Cardiac muscle cell (in vitro differentiated cells and primary cell): ENCODE results near the gene PRICKLE2. TPM values are rescaled to one million over a fixed set of nuclear protein-coding genes. Genes with fewer than 3 reads are reported as not detected.

Source experiments
- DNase-seq, 2 donors: peaks; one replicate each; pipeline versions ENCODE4 v3.0.0 to v3.0.0-alpha.2; 2010 to 2017; ENCODE audit warnings: low read depth in 1 of 2, low spot score in 1 of 2
- H3K27ac ChIP-seq: fragments of 200-600 bp; sonication (generic); 2 replicates; pipeline ENCODE4 v1.5.1; 2016
- H3K27me3 ChIP-seq: fragments of 200-600 bp; sonication (generic); 2 replicates; pipeline ENCODE4 v1.6.0; 2016; ENCODE audit warnings: control low read depth
- H3K36me3 ChIP-seq: fragments of 200-600 bp; sonication (generic); 2 replicates; pipeline ENCODE4 v1.5.1; 2016; ENCODE audit warnings: control low read depth
- H3K4me1 ChIP-seq: fragments of 200-600 bp; sonication (generic); 2 replicates; pipeline ENCODE4 v1.8.1; 2017; ENCODE audit warnings: low read depth, mild to moderate bottlenecking, mixed run types
- H3K4me3 ChIP-seq: fragments of 200-600 bp; sonication (generic); 2 replicates; pipeline ENCODE4 v1.5.1; 2016; ENCODE audit warnings: mild to moderate bottlenecking
- H3K9me3 ChIP-seq: fragments of 200-600 bp; sonication (generic); 2 replicates; pipeline ENCODE4 v1.5.1; 2017; ENCODE audit warnings: low read depth, mild to moderate bottlenecking, control low read depth
- polyA plus RNA-seq: library from polyadenylated mRNA; unstranded; fragments of >200 nt; fragmentation: Nextera tagmentation; extraction: Ambion mirVana; gene quantifications from 2 replicates; pipeline ENCODE4 v1.2.1, GENCODE V29; 2016
- total RNA-seq: library from RNA; depleted of rRNA; stranded (reverse); fragments of >200 nt; gene quantifications from 2 replicates; pipeline ENCODE4 v1.2.3, GENCODE V29; 2016
- TF ChIP-seq, protein P1 (sequence below): IDR thresholded peaks from 2 replicates; pipeline ENCODE4 v1.5.1; 2012; ENCODE audit warnings: low read depth, mild to moderate bottlenecking, low read length

PRICKLE2 gene
- total and polyA plus RNA-seq, 2 experiments from 2014 or later: 4.3 to 11.7 TPM

DNA sequence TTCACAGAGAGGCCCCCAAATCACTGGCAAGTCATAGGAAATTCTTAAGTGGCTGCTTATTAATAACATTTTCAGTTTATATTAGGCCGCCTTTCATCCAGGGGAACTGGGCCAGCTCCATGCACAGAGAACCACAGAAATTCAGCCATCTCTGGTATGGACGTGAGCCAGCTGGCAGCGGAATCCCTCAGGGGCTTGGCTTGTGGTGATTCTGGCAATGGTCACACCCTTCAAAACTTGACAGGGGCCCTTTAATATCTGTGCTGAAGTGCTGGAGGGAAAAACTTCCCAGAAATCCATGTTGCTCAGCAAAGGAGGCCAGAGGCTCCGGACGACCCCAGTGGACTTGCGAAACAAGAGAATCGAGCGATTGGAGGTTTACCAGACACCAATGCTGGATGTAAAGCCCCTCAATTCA, 11.3 kb downstream of the PRICKLE2 start:
- Histone ChIP-seq H3K27me3 (no peaks in the 10 kb centered on the region), H3K36me3 (no peaks in the 10 kb centered on the region), H3K9me3 (no peaks in the 10 kb centered on the region), H3K4me3 (no peak overlapping the region), H3K27ac (no peak overlapping the region), H3K4me1 (peaks cover 18% of the 10 kb centered on the region)
- DNase-seq: peak in 1 of 2 donors; percentile 98
- TF ChIP-seq, protein P1, sequence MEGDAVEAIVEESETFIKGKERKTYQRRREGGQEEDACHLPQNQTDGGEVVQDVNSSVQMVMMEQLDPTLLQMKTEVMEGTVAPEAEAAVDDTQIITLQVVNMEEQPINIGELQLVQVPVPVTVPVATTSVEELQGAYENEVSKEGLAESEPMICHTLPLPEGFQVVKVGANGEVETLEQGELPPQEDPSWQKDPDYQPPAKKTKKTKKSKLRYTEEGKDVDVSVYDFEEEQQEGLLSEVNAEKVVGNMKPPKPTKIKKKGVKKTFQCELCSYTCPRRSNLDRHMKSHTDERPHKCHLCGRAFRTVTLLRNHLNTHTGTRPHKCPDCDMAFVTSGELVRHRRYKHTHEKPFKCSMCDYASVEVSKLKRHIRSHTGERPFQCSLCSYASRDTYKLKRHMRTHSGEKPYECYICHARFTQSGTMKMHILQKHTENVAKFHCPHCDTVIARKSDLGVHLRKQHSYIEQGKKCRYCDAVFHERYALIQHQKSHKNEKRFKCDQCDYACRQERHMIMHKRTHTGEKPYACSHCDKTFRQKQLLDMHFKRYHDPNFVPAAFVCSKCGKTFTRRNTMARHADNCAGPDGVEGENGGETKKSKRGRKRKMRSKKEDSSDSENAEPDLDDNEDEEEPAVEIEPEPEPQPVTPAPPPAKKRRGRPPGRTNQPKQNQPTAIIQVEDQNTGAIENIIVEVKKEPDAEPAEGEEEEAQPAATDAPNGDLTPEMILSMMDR: no peak

DNA sequence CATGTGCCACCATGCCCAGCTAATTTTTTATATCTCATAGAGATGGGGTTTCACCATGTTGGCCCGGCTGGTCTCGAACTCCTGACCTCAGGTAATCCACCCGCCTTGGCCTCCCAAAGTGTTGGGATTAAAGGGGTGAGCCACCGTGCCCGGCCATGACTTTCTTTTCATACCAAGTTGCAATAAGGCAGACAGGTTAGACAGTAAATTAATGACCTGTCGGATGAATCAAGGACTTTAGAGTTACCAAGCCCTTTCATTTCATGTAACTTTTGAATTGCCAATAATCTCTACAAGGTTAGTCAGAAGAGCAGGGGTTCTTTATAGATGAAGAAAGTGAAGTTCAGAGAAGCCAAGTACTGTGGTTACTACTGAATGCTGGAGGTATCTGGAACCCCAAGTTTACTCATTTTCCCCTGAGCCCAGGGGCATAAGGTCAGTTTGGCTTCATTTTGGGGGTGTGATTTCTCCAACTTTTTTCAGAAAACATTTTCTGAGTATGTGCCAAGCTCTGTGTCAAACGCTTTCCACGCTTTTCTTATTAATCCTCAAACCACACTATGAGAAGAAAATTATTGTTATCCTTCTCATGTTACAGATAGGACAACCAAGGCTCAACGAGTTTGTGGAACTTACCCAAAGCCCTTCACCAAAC, 11.9 kb downstream of the PRICKLE2 start:
- peak in 1 of 2 donors; percentile 45 for DNase-seq
- Histone ChIP-seq H3K4me3 (no peak overlapping the region), H3K4me1 (peaks cover 18% of the 10 kb centered on the region), H3K9me3 (no peaks in the 10 kb centered on the region), H3K36me3 (no peaks in the 10 kb centered on the region), H3K27me3 (no peaks in the 10 kb centered on the region), H3K27ac (no peak overlapping the region)
- TF ChIP-seq, protein P1: no peak

DNA sequence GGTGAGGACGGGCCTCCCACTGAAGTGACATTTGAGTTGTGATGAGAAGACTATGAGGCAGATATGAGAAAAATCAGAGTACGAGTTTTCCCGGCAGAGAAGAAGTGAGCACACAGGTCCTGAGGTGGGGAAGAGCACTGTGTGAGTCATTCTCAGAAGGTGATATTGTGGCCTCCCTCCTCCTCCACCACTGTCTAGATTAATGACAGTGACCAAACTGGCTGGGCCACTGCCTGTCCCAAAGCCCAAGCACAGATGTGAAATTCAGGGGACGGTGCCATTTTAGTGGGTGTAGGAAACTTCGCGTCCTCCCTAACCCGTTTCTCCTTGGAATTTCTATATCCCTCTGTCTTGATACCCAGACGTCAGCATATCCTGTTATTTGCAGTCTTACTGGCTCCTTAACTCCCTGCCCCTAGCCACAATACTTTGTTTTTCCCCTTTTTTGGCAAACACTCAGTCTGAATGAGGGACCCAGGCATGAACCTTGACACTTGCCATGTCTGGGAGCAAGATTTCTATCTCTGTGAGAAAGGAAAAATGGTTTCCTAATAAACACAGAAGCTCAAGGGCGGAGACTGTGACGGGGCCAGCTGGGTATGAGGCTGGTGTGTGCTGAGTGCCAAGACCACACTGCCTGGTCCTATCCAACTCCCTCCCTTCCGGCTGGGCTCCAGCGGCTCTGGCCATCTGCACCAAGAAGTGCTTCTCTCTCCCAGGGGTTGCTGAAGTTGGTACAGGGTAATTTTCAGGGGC, 15.2 kb downstream of the PRICKLE2 start:
- TF ChIP-seq, protein P1: no peak
- Histone ChIP-seq H3K27me3 (no peaks in the 10 kb centered on the region), H3K27ac (no peak overlapping the region), H3K4me1 (peaks cover 8% of the 10 kb centered on the region), H3K4me3 (no peak overlapping the region), H3K9me3 (no peaks in the 10 kb centered on the region), H3K36me3 (no peaks in the 10 kb centered on the region)
- peak in 1 of 2 donors; percentile 95 for DNase-seq

DNA sequence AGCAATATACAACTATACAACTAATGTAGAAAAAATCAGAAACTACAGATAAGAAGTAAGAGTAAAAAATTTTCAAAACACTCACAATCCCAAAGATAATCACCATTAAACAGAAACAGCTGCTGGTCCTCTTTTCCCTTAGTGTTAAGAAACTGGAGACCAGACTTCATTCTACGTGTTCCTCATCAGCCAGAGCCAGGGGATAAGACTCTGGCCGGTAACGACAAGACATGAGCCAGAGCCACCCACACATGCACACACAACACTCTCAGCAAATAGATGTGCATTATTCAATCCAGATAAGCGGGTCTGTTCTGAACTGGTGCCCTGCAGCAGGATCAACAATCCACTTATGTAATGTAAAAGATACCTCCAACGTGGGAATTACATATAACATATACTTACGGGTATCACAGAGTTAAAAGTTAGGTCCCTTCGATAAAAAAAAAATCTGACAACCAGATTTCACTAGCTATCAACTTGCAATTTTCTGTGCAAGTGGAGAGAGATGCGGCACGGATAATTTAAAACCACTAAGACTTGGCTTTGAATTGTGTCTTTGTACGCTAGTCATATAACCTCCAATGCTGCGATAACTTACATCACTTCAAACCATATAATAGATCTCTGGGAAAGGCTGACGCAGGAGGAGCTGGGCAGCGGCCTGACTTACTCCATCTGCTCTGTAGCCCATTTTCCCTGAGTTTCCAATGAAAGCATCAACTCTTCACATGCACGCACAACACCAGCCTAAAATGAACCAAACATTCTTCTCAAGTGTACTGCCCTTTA, 17.8 kb downstream of the PRICKLE2 start:
- no peaks in the 10 kb centered on the region for H3K36me3 ChIP-seq
- H3K9me3 ChIP-seq: no peaks in the 10 kb centered on the region
- peaks cover 7% of the 10 kb centered on the region for H3K4me1 ChIP-seq
- TF ChIP-seq, protein P1: no peak
- peak; percentile 37 to 94 for DNase-seq
- H3K4me3 ChIP-seq: no peak overlapping the region
- H3K27me3 ChIP-seq: no peaks in the 10 kb centered on the region
- H3K27ac ChIP-seq: no peak overlapping the region

DNA sequence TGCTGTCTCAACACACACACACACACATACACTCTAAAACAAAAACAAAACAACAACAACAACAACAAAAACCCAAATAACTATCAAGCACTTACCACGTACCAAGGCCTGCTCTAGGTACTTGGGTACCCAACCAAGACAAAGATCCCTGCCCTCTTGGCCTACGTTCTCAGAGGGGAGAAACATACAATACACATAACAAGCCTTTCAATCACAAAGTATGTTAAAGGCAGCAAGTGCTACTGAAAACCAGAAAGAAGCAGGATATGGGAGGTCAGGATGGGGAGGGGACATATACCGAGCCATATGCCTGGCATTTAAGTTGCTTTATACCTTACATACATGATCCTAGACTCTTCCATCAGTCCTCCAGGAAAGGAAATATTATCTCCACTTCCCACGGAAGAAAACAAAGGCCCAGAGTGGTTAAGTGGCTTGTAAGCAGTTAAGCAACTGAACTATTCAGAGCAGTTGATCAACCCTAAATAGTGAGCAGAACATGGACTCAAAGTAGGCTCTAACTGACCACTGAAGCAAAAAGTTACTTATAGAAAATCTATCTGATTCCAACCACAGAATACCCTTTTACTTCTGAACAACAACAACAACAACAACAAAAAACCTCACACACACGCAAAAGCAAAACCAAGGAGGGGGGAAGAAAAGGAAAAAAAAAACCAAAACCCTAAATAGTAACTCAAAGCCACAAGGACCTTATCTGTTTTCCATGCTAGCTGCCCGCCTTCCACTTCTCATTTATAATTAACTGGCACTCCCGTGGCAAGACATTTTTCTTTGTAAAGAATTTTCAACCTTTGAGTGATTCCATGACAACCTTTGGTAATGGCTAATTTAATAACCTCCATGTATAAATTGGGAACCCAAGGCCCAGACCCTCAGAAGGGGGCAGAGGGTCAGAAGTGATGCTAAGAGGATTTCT, 21.0 kb downstream of the PRICKLE2 start:
- TF ChIP-seq, protein P1: no peak
- Histone ChIP-seq H3K27me3 (no peaks in the 10 kb centered on the region), H3K9me3 (no peaks in the 10 kb centered on the region), H3K36me3 (no peaks in the 10 kb centered on the region), H3K4me1 (peaks cover 7% of the 10 kb centered on the region), H3K4me3 (no peak overlapping the region), H3K27ac (no peak overlapping the region)
- DNase-seq: no peak
